B cell (primary cell): ENCODE results near the gene RARB. TPM values are rescaled to one million over a fixed set of nuclear protein-coding genes. Genes with fewer than 3 reads are reported as not detected.

Experiments
- ATAC-seq: fragments of 200-7000 bp; cut with Tn5 transposase; one replicate; pipeline ENCODE4 v1.10.0; 2021; ENCODE audit warnings: low read depth, mild to moderate bottlenecking, moderate number of reproducible peaks, moderate library complexity
- CTCF ChIA-PET: fragments of 350-600 bp; sonication (Branson Sonifier 250); formaldehyde crosslinking; loops from one replicate; lab custom pipeline; 2021; ENCODE audit warnings: antibody characterized with exemption, inconsistent platforms; lab: Charles Lee
- POLR2A ChIA-PET: fragments of 350-600 bp; sonication (Branson Sonifier 250); formaldehyde crosslinking; loops from one replicate; lab custom pipeline; 2021; ENCODE audit warnings: antibody characterized with exemption; lab: Charles Lee
- DNase-seq: peaks from one replicate; pipeline ENCODE4 v3.0.0; 2013
- H2AFZ ChIP-seq: 2 replicates; pipeline ENCODE4 v1.6.1; 2012; ENCODE audit warnings: mild to moderate bottlenecking, low read depth, low read length; ENCODE audit not compliant: insufficient read depth, poor library complexity, severe bottlenecking
- H3K27ac ChIP-seq, 2 donors: 1 replicate in 1 of 2; 2 replicates in 1 of 2; pipeline ENCODE4 v1.5.1; 2012 to 2013; ENCODE audit warnings: low read length in 2 of 2, mild to moderate bottlenecking in 2 of 2, moderate library complexity in 1 of 2
- H3K27me3 ChIP-seq, 4 experiments: fragments of 200-600 bp in 1 of 4; sonication (generic) in 1 of 4; replicated peaks in 1 of 4; 1 replicate in 2 of 4; 2 replicates in 2 of 4; pipeline versions ENCODE4 v1.6.1 to v1.7.0; 2013 to 2016; ENCODE audit warnings: low read length in 3 of 4, mild to moderate bottlenecking in 2 of 4, mixed read lengths in 1 of 4, moderate library complexity in 1 of 4; ENCODE audit not compliant: insufficient read depth in 4 of 4, control insufficient read depth in 3 of 4; ENCODE audit errors: control extremely low read depth in 1 of 4
- H3K36me3 ChIP-seq, 2 experiments: replicated peaks in 1 of 2; 1 replicate in 1 of 2; 2 replicates in 1 of 2; pipeline versions ENCODE4 v1.6.1 to v1.7.1; 2013; ENCODE audit warnings: low read length in 1 of 2; ENCODE audit not compliant: insufficient read depth in 2 of 2, control insufficient read depth in 1 of 2; ENCODE audit errors: control extremely low read depth in 1 of 2, extremely low read depth in 1 of 2
- H3K4me1 ChIP-seq, 2 donors: fragments of 200-600 bp in 1 of 2; sonication (generic) in 1 of 2; 1 replicate in 1 of 2; 2 replicates in 1 of 2; pipeline versions ENCODE4 v1.5.1 to v1.6.1; 2013 to 2017; ENCODE audit warnings: low read length in 2 of 2; ENCODE audit not compliant: control insufficient read depth in 2 of 2, insufficient read depth in 2 of 2
- H3K4me2 ChIP-seq: replicated peaks from 2 replicates; pipeline ENCODE3; 2012; ENCODE audit warnings: mild to moderate bottlenecking, low read depth, low read length; ENCODE audit not compliant: poor library complexity, severe bottlenecking
- H3K4me3 ChIP-seq, 5 experiments: fragments of 200-600 bp in 1 of 5; sonication (generic) in 1 of 5; 1 replicate in 3 of 5; 2 replicates in 2 of 5; pipeline versions ENCODE4 v1.5.1 to v1.7.0; 2011 to 2016; ENCODE audit warnings: low read length in 4 of 5, mild to moderate bottlenecking in 4 of 5, low read depth in 2 of 5, control low read depth in 1 of 5, moderate library complexity in 1 of 5; ENCODE audit not compliant: insufficient read depth in 1 of 5; ENCODE audit errors: control extremely low read depth in 1 of 5, extremely low read depth in 1 of 5
- H3K79me2 ChIP-seq: fragments of 200-600 bp; sonication (generic); one replicate; pipeline ENCODE4 v1.6.0; 2016; ENCODE audit warnings: low read length; ENCODE audit not compliant: control insufficient read depth, insufficient read depth
- H3K9ac ChIP-seq: fragments of 200-600 bp; sonication (generic); 2 replicates; pipeline ENCODE4 v1.6.1; 2017; ENCODE audit warnings: mild to moderate bottlenecking, low read length, moderate library complexity
- H3K9me3 ChIP-seq, 3 donors: one replicate each; pipeline versions ENCODE4 v1.6.1 to v1.7.1; 2013; ENCODE audit warnings: low read length in 2 of 3; ENCODE audit not compliant: control insufficient read depth in 2 of 3, insufficient read depth in 1 of 3; ENCODE audit errors: control extremely low read depth in 1 of 3
- H4K20me1 ChIP-seq: 2 replicates; pipeline ENCODE4 v1.6.0; 2012; ENCODE audit warnings: mild to moderate bottlenecking, low read length; ENCODE audit not compliant: insufficient read depth, control insufficient read depth, poor library complexity, severe bottlenecking
- H3K27ac Mint-ChIP-seq: one replicate; pipeline ENCODE4 v1.8.0; 2021; ENCODE audit warnings: mixed read lengths
- H3K27me3 Mint-ChIP-seq: one replicate; pipeline ENCODE4 v1.8.0; 2021; ENCODE audit warnings: mixed read lengths
- H3K4me1 Mint-ChIP-seq: one replicate; pipeline ENCODE4 v1.8.0; 2021; ENCODE audit warnings: mixed read lengths
- H3K4me3 Mint-ChIP-seq: one replicate; pipeline ENCODE4 v1.8.0; 2021; ENCODE audit warnings: mixed read lengths
- H3K9me3 Mint-ChIP-seq: one replicate; pipeline ENCODE4 v1.8.0; 2022; ENCODE audit warnings: mixed read lengths; ENCODE audit not compliant: insufficient read depth
- EZH2 ChIP-seq: IDR thresholded peaks from 2 replicates; pipeline ENCODE4 v1.6.1; 2012; ENCODE audit warnings: borderline replicate concordance, low read depth, mild to moderate bottlenecking, moderate library complexity, low read length; ENCODE audit not compliant: insufficient read depth, poor library complexity, severe bottlenecking
- WGBS: methylation state at CpG from one replicate; pipeline ENCODE4 v1.1.5; 2013; ENCODE audit warnings: missing lambda C conversion rate; ENCODE audit not compliant: insufficient coverage; 5-methylcytosine and 5-hydroxymethylcytosine counted together
- intact Hi-C: fragments of 100-400 bp; cut with micrococcal nuclease; formaldehyde crosslinking; loops from one replicate; pipeline ENCODE4 v1.10.0; 2022
- polyA plus RNA-seq: library from polyadenylated mRNA; depleted of rRNA; stranded (reverse); fragments of >200 nt; gene quantifications from 2 replicates; pipeline ENCODE4 v1.2.3, GENCODE V29; 2012
- total RNA-seq, 2 donors: library from RNA; stranded (reverse); fragments of 120-200 nt in 1 of 2; gene quantifications; 1 replicate in 1 of 2; 2 replicates in 1 of 2; pipeline versions ENCODE4 v1.2.3 to v1.2.4, GENCODE V29; 2013 to 2022
- TF ChIP-seq, protein P1 (sequence below): fragments of 200-600 bp; IDR thresholded peaks from one replicate; pipeline ENCODE4 v1.8.0; 2022; ENCODE audit warnings: antibody characterized with exemption, mild to moderate bottlenecking

Gene RARB
- total and polyA plus RNA-seq, 2 donors (not counting 1 experiment from before 2014, with no cell fraction given): not detected

DNA sequence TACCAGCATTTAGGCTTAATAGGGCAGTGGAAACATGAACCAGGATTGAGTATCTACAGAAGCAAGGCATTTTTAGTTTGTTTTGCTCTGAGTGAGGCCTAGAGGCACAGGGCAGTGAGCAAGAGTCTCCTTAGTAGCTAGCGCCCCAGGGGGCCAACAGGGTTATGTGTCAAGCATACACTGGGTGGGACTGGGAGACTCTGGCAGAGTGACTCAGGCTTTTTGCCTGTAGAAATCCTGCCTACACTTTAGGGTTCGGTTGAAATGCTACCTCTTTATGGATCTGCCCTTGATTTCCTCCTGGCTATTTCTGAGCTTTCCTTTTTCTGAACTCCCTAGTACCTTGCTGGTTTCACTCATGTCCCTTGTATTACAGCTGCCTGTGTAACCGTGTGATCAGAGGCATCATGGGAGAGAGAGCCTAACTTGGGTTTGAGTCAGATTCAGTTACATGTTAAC lies 164.5 kb downstream of the RARB start:
- Mint-ChIP-seq H3K27me3 (no peaks in the 10 kb centered on the region), H3K9me3 (no peaks in the 10 kb centered on the region), H3K27ac (peak overlapping the region; percentile 12), H3K4me3 (no peak overlapping the region), H3K4me1 (no peaks in the 10 kb centered on the region)
- Histone ChIP-seq H3K4me1 (no peaks in the 10 kb centered on the region), H2AFZ (no peak overlapping the region), H3K4me2 (no peak overlapping the region), H3K36me3 (no peaks in the 10 kb centered on the region), H4K20me1 (no peaks in the 10 kb centered on the region), H3K9ac (no peak overlapping the region), H3K9me3 (no peaks in the 10 kb centered on the region), H3K27ac (no peak overlapping the region), H3K4me3 (no peak overlapping the region), H3K79me2 (no peaks in the 10 kb centered on the region), H3K27me3 (no peaks in the 10 kb centered on the region)
- ChIA-PET CTCF (interaction anchor here (0.6 to 4.4 kb wide), 5 partner anchors 11 to 319 kb away, joined by 3 to 23 read pairs (median 3); no protein-coding TSS in a partner anchor), POLR2A (no interaction called here)
- ATAC-seq: no peak
- intact Hi-C loops: loop anchor here (5.0 kb wide), 1 partner anchor 1330 kb away; no protein-coding TSS in a partner anchor
- no peak for TF ChIP-seq EZH2
- TF ChIP-seq, protein P1, sequence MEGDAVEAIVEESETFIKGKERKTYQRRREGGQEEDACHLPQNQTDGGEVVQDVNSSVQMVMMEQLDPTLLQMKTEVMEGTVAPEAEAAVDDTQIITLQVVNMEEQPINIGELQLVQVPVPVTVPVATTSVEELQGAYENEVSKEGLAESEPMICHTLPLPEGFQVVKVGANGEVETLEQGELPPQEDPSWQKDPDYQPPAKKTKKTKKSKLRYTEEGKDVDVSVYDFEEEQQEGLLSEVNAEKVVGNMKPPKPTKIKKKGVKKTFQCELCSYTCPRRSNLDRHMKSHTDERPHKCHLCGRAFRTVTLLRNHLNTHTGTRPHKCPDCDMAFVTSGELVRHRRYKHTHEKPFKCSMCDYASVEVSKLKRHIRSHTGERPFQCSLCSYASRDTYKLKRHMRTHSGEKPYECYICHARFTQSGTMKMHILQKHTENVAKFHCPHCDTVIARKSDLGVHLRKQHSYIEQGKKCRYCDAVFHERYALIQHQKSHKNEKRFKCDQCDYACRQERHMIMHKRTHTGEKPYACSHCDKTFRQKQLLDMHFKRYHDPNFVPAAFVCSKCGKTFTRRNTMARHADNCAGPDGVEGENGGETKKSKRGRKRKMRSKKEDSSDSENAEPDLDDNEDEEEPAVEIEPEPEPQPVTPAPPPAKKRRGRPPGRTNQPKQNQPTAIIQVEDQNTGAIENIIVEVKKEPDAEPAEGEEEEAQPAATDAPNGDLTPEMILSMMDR: no peak
- DNase-seq: no peak
- WGBS: 37% methylated on average over 2 of the region's 3 CpGs

- Mint-ChIP-seq H3K27ac (no peak overlapping the region), H3K9me3 (no peaks in the 10 kb centered on the region), H3K4me1 (no peaks in the 10 kb centered on the region), H3K4me3 (no peak overlapping the region), H3K27me3 (no peaks in the 10 kb centered on the region)
- DNase-seq (no peak), ATAC-seq (no peak)
- ChIA-PET POLR2A (no interaction called here), CTCF (interaction anchor here (0.6 to 4.4 kb wide), 6 partner anchors 11 to 319 kb away, joined by 3 to 23 read pairs (median 3); no protein-coding TSS in a partner anchor)
- TF ChIP-seq, protein P1: no peak
- no peak for TF ChIP-seq EZH2
- no peaks in the 10 kb centered on the region for H3K79me2 ChIP-seq
- no peaks in the 10 kb centered on the region for H3K9me3 ChIP-seq
- H3K27ac ChIP-seq: no peak overlapping the region
- no peak overlapping the region for H3K9ac ChIP-seq
- H3K36me3 ChIP-seq: peaks cover 2 to 4% of the 10 kb centered on the region in 2 experiments
- H3K4me1 ChIP-seq: no peaks in the 10 kb centered on the region
- intact Hi-C loops: loop anchor here (5.0 kb wide), 1 partner anchor 1331 kb away; no protein-coding TSS in a partner anchor
- no peaks in the 10 kb centered on the region for H3K27me3 ChIP-seq
- H3K4me2 ChIP-seq: no peak overlapping the region
- no peak overlapping the region for H3K4me3 ChIP-seq
- H2AFZ ChIP-seq: no peak overlapping the region
- no peaks in the 10 kb centered on the region for H4K20me1 ChIP-seq
These were observed 164.9 kb downstream of the RARB start for GRCh38 chr3:25593001-25593400.
